Measurements from ENCODE around the gene TP73. TPM values are rescaled to one million over a fixed set of nuclear protein-coding genes. Genes with fewer than 3 reads are reported as not detected.
"Not testable (repeated sequence)": the region's sequence is repeated elsewhere in the genome, so short reads cannot be mapped to it uniquely, and the experiment has no call there.

The TP73 gene
- total RNA-seq, 3 donors from 2014 or later (not counting 1 experiment from before 2014, with no cell fraction given): 0.28 to 0.50 (median 0.39) TPM

DNA sequence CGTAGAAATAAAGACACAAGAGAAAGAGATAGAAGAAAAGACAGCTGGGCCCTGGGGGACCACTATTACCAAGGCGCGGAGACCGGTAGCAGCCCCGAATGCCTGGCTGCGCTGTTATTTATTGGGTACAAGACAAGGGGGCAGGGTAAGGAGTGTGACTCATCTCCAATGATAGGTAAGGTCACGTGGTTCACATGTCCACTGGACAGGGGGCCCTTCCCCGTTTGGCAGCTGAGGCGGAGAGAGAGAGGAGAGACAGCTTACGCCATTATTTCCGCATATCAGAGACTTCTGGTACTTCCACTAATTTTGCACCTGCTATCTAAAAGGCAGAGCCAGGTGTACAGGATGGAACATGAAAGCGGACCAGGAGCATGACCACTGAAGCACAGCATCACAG, 31.6 kb upstream of the TP73 start:
- Mint-ChIP-seq H3K27me3 (ENCODE audit: low read depth in 2 of 2) (no peaks in the 10 kb centered on the region), H3K4me3 (peak overlapping the region; percentile 25), H3K36me3 (no peaks in the 10 kb centered on the region), H3K4me1 (peaks cover 45 to 46% of the 10 kb centered on the region in 2 donors), H3K27ac (peak overlapping the region; percentile 19 to 41), H3K9me3 (no peaks in the 10 kb centered on the region)
- ATAC-seq: no peak
- intact Hi-C loops (cut with micrococcal nuclease): no loop called here
- no peak for DNase-seq
- 92% methylated on average over 12 of the region's 12 CpGs for WGBS (ENCODE audit: insufficient coverage)
- TF ChIP-seq, protein P1, sequence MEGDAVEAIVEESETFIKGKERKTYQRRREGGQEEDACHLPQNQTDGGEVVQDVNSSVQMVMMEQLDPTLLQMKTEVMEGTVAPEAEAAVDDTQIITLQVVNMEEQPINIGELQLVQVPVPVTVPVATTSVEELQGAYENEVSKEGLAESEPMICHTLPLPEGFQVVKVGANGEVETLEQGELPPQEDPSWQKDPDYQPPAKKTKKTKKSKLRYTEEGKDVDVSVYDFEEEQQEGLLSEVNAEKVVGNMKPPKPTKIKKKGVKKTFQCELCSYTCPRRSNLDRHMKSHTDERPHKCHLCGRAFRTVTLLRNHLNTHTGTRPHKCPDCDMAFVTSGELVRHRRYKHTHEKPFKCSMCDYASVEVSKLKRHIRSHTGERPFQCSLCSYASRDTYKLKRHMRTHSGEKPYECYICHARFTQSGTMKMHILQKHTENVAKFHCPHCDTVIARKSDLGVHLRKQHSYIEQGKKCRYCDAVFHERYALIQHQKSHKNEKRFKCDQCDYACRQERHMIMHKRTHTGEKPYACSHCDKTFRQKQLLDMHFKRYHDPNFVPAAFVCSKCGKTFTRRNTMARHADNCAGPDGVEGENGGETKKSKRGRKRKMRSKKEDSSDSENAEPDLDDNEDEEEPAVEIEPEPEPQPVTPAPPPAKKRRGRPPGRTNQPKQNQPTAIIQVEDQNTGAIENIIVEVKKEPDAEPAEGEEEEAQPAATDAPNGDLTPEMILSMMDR (IDR thresholded peaks at IDR 0.05): no peak
- Histone ChIP-seq H3K27ac (ENCODE audit: low read length) (no peak overlapping the region), H3K36me3 (ENCODE audit: control insufficient read depth, insufficient read depth, low read length) (no peaks in the 10 kb centered on the region), H3K4me1 (ENCODE audit: control insufficient read depth, insufficient read depth, low read length) (peaks cover 37% of the 10 kb centered on the region), H3K27me3 (ENCODE audit: control insufficient read depth, insufficient read depth, low read length) (no peaks in the 10 kb centered on the region), H3K4me3 (ENCODE audit: low read length) (no peak overlapping the region), H3K9me3 (ENCODE audit: control insufficient read depth, insufficient read depth, low read length) (no peaks in the 10 kb centered on the region)

DNA sequence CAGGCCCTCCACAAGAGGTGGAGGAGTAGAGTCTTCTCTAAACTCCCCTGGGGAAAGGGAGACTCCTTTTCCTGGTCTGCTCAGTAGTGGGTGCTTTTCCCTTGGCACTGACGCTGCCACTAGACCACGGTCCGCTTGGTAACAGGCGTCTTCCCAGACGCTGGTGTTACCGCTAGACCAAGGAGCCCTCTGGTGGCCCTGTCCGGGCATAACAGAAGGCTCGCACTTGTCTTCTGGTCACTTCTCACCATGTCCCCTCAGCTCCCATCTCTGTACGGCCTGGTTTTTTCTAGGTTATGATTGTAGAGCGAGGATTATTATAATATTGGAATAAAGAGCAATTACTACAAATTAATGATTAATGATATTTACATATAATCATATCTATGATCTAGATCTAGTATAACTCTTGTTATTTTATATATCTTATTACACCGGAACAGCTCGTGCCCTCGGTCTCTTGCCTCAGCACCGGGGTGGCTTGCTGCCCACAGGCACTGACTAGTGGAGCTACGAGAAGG, 31.1 kb upstream of the TP73 start:
- DNase-seq: peak in 1 of 2 donors; percentile 40
- WGBS (ENCODE audit: insufficient coverage): 77% methylated on average over 5 of the region's 15 CpGs
- H3K27me3 Mint-ChIP-seq (ENCODE audit: low read depth in 2 of 2); H3K9me3 Mint-ChIP-seq; H3K27me3 ChIP-seq (ENCODE audit: control insufficient read depth, insufficient read depth, low read length); H3K4me3 ChIP-seq (ENCODE audit: low read length); ATAC-seq; H3K27ac ChIP-seq (ENCODE audit: low read length); H3K36me3 Mint-ChIP-seq; H3K9me3 ChIP-seq (ENCODE audit: control insufficient read depth, insufficient read depth, low read length); H3K36me3 ChIP-seq (ENCODE audit: control insufficient read depth, insufficient read depth, low read length); intact Hi-C loops (cut with micrococcal nuclease): not testable (repeated sequence)
- Mint-ChIP-seq H3K4me3 (peak overlapping the region; percentile 56), H3K4me1 (peaks cover 50 to 51% of the 10 kb centered on the region in 2 donors), H3K27ac (peak overlapping the region in 1 of 2 donors; percentile 19)
- TF ChIP-seq, protein P1 (IDR thresholded peaks at IDR 0.05): peak; percentile 63
- peaks cover 38% of the 10 kb centered on the region for H3K4me1 ChIP-seq (ENCODE audit: control insufficient read depth, insufficient read depth, low read length)

DNA sequence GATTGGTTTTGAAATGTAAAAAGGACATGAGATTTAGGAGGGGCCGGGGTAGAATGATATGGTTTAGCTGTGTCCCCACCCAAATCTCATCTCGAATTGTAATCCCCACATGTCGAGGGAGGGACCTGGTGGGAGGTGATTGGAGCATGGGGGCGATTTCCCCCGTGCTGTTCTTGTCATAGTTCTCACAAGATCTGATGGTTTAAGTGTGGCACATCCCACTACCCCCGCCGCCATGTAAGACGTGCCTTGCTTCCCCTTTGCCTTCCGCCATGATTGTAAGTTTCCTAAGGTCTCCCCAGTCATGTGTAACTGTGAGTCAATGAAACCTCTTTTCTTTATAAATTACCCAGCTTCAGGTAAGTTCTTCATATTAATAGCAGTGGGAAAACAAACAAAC, 30.2 kb upstream of the TP73 start:
- peaks cover 38% of the 10 kb centered on the region for H3K4me1 ChIP-seq (ENCODE audit: control insufficient read depth, insufficient read depth, low read length)
- H3K4me3 Mint-ChIP-seq: peak overlapping the region; percentile 83
- H3K9me3 ChIP-seq (ENCODE audit: control insufficient read depth, insufficient read depth, low read length); H3K27me3 ChIP-seq (ENCODE audit: control insufficient read depth, insufficient read depth, low read length); H3K36me3 Mint-ChIP-seq; H3K27ac ChIP-seq (ENCODE audit: low read length); H3K27me3 Mint-ChIP-seq (ENCODE audit: low read depth in 2 of 2); H3K9me3 Mint-ChIP-seq; H3K4me3 ChIP-seq (ENCODE audit: low read length); intact Hi-C loops (cut with micrococcal nuclease); DNase-seq; ATAC-seq; H3K36me3 ChIP-seq (ENCODE audit: control insufficient read depth, insufficient read depth, low read length): not testable (repeated sequence)
- 91% methylated on average over 9 of the region's 9 CpGs for WGBS (ENCODE audit: insufficient coverage)
- H3K4me1 Mint-ChIP-seq: peaks cover 50 to 53% of the 10 kb centered on the region in 2 donors
- peak overlapping the region; percentile 94 to 99 for H3K27ac Mint-ChIP-seq

DNA sequence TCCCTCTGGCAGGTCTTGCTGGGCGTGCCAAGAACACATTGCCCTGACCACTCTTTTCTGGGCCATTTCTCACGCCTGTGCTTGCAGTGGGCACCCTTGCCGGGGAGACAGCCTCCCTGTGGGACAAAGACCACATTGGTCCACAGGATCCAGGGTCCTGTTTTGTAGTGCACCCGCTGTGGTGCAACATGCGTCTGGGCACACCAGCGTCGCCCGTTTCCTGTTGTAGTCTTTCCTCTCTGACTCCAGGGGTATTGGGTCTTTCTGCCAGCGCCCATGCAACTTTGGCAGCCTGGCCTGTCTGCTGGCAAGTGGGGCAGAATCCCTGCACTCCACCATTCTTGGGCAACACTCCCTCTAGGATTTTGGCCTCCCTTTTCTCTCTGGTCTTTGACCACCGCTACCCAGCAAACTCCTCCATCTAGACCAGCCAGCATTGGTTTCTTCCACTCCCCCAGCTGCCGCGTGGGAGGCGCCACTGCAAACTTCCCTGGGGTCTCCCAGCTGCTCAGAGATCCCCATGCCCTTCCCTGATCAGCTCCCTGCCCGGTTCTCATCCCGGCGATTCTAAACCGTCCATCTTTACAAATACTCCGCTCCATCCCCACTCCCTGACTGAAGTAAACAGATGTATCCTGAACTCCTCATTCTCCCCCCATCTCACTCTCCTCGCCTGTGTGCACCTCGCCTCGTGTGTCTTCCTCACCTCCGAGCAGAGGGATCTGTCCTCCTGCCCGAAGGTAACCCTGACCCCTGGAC, 28.7 kb upstream of the TP73 start:
- H3K4me3 ChIP-seq (ENCODE audit: low read length): peak overlapping the region; percentile 91

More for the DNA sequence above, 28.7 kb upstream of the TP73 start:
- DNase-seq (peak in 1 of 2 donors; percentile 23), ATAC-seq (no peak)
- no peaks in the 10 kb centered on the region for H3K27me3 ChIP-seq (ENCODE audit: control insufficient read depth, insufficient read depth, low read length)
- H3K9me3 ChIP-seq (ENCODE audit: control insufficient read depth, insufficient read depth, low read length): no peaks in the 10 kb centered on the region
- peaks cover 11% of the 10 kb centered on the region for H3K36me3 ChIP-seq (ENCODE audit: control insufficient read depth, insufficient read depth, low read length)
- Mint-ChIP-seq H3K36me3 (no peaks in the 10 kb centered on the region), H3K9me3 (no peaks in the 10 kb centered on the region), H3K4me3 (peak overlapping the region; percentile 99), H3K4me1 (peaks cover 50 to 53% of the 10 kb centered on the region in 2 donors), H3K27ac (peak overlapping the region; percentile 94 to 99), H3K27me3 (ENCODE audit: low read depth in 2 of 2) (no peaks in the 10 kb centered on the region)
- TF ChIP-seq, protein P1 (IDR thresholded peaks at IDR 0.05): no peak
- intact Hi-C loops (cut with micrococcal nuclease): no loop called here
- peaks cover 37% of the 10 kb centered on the region for H3K4me1 ChIP-seq (ENCODE audit: control insufficient read depth, insufficient read depth, low read length)
- 40% methylated on average over 23 of the region's 23 CpGs for WGBS (ENCODE audit: insufficient coverage)
- H3K27ac ChIP-seq (ENCODE audit: low read length): no peak overlapping the region

Data from natural killer cell (primary cell).